K562 treated with DMSO at 1 percent for 4 hours (cell line): ENCODE measurements around the gene POTEE. TPM values are rescaled to one million over a fixed set of nuclear protein-coding genes. Genes with fewer than 3 reads are reported as not detected.

Experiments used
- total RNA-seq: library from RNA; unstranded; fragments of 300-600 nt; gene quantifications from 2 replicates; pipeline ENCODE4 v1.2.3, GENCODE V29; 2022; ENCODE audit not compliant: insufficient read depth

POTEE gene
- total RNA-seq = 1.7 and 3.2 TPM in 2 replicates

DNA sequence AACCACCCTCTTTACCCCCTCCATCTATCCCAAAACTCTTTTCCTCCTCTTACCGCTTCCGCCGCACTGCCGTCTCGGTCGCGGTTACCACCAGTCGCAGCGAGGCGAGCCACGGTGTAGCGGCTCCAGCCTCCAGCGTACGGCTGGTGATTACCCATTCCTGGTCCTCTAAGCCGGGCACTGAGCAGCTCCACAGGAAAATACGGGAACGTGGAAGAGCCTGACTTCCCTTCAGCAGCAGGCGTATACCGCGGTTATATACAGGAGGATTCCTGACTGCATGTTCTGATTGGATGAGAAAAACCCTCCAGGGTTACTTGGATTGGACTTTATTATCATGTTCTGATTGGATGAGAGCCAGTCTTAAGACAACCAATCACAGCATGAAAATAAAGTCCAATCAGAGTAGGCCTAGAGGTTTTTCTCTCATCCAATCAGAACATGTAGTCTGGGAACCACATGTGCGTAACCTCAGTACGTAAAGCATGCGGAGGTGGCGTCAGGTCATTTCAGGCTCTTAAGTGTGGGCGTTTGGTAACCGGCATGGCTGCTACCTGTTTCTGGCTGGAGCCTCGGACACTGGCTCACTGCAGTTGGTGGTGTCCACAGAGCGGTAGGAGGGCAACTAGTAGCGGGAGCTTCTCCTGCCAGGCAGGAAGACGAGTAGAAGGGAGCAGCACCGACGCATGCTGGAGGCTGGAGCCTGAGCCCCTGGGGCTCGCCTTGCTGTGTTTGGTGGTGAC lies at the start of gene POTEE:
TSS of gene POTEE (plus strand) at position 507 of the 743 bp plus-strand sequence. CDS start 8,867 bp downstream, outside the sequence.

Other genes with a start within 250 kb of the POTEE start
- gene FAM168B, start 116.1 kb upstream of the POTEE start, total RNA-seq = 111 and 120 TPM in 2 replicates
- 62.4 and 79.6 TPM in 2 replicates for gene PLEKHB2, start 104.2 kb upstream of the POTEE start, total RNA-seq
- not detected in 2 replicates for gene RAB6D, start 154.6 kb downstream of the POTEE start, total RNA-seq